Activated B cell treated with CpG ODN at 0.5 μM for 24 hours (primary cell): ENCODE measurements around the gene SND1. TPM values are rescaled to one million over a fixed set of nuclear protein-coding genes. Genes with fewer than 3 reads are reported as not detected.

ENCODE experiments used
- ATAC-seq: fragments of 200-7000 bp; cut with Tn5 transposase; one replicate; pipeline ENCODE4 v1.10.0; 2021; ENCODE audit warnings: low read depth, mild to moderate bottlenecking, moderate library complexity
- CTCF ChIA-PET: fragments of 350-600 bp; sonication (Branson Sonifier 250); formaldehyde crosslinking; loops from one replicate; lab custom pipeline; 2021; ENCODE audit warnings: antibody characterized with exemption; lab: Charles Lee
- POLR2A ChIA-PET: fragments of 350-600 bp; sonication (Branson Sonifier 250); formaldehyde crosslinking; loops from one replicate; lab custom pipeline; 2021; ENCODE audit warnings: antibody characterized with exemption; lab: Charles Lee
- DNase-seq: peaks from one replicate; pipeline ENCODE4 v3.0.0; 2022
- H3K27ac Mint-ChIP-seq: one replicate; pipeline ENCODE4 v1.8.0; 2020; ENCODE audit warnings: mixed read lengths
- H3K27me3 Mint-ChIP-seq: one replicate; pipeline ENCODE4 v1.8.0; 2021; ENCODE audit warnings: mixed read lengths
- H3K36me3 Mint-ChIP-seq: one replicate; pipeline ENCODE4 v1.8.0; 2021; ENCODE audit warnings: low read depth, mixed read lengths
- H3K4me1 Mint-ChIP-seq: one replicate; pipeline ENCODE4 v1.8.0; 2021; ENCODE audit warnings: mixed read lengths
- H3K4me3 Mint-ChIP-seq: one replicate; pipeline ENCODE4 v1.8.0; 2020; ENCODE audit warnings: mild to moderate bottlenecking, mixed read lengths
- H3K9me3 Mint-ChIP-seq: one replicate; pipeline ENCODE4 v1.8.0; 2020; ENCODE audit warnings: mixed read lengths
- intact Hi-C: fragments of 100-400 bp; cut with micrococcal nuclease; formaldehyde crosslinking; loops from one replicate; pipeline ENCODE4 v1.15.1; 2024
- total RNA-seq: library from RNA; stranded (reverse); gene quantifications from 2 replicates; pipeline ENCODE4 v1.2.3, GENCODE V29; 2022
- TF ChIP-seq, protein P1 (sequence below): fragments of 200-600 bp; IDR thresholded peaks from one replicate; pipeline ENCODE4 v1.8.0; 2022; ENCODE audit warnings: antibody characterized with exemption, mild to moderate bottlenecking

Gene SND1
- total RNA-seq, 1 donor from 2014 or later = 215 TPM

DNA sequence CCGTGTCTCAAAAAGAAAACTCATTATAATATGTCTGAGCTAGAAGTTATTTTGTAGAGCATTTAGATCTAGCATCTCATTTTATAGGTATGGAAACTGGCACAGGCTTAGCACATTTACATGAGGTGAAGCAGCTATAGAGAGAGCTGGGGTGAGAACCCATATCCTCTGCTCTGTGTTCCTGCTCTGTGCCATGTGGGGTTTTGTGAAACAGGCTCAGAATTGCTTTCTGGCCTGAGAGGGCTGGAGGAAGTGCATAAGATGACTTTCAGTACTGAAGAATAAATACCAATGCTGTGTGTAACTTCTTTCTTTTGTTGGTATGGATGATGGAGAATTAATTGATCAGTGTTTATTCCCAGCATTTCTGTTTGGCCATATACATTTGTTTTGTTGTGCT lies 220.1 kb downstream of the SND1 start:
- H3K27ac Mint-ChIP-seq = no peak overlapping the region
- intact Hi-C loops = no loop called here
- H3K27me3 Mint-ChIP-seq = no peaks in the 10 kb centered on the region
- CTCF ChIA-PET = no interaction called here
- ATAC-seq (no peak), DNase-seq (no peak)
- no peaks in the 10 kb centered on the region for H3K9me3 Mint-ChIP-seq
- H3K36me3 Mint-ChIP-seq = peaks cover 19% of the 10 kb centered on the region
- H3K4me3 Mint-ChIP-seq = no peak overlapping the region
- H3K4me1 Mint-ChIP-seq = peaks cover 30% of the 10 kb centered on the region
- TF ChIP-seq, protein P1, sequence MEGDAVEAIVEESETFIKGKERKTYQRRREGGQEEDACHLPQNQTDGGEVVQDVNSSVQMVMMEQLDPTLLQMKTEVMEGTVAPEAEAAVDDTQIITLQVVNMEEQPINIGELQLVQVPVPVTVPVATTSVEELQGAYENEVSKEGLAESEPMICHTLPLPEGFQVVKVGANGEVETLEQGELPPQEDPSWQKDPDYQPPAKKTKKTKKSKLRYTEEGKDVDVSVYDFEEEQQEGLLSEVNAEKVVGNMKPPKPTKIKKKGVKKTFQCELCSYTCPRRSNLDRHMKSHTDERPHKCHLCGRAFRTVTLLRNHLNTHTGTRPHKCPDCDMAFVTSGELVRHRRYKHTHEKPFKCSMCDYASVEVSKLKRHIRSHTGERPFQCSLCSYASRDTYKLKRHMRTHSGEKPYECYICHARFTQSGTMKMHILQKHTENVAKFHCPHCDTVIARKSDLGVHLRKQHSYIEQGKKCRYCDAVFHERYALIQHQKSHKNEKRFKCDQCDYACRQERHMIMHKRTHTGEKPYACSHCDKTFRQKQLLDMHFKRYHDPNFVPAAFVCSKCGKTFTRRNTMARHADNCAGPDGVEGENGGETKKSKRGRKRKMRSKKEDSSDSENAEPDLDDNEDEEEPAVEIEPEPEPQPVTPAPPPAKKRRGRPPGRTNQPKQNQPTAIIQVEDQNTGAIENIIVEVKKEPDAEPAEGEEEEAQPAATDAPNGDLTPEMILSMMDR = no peak
- POLR2A ChIA-PET = no interaction called here

DNA sequence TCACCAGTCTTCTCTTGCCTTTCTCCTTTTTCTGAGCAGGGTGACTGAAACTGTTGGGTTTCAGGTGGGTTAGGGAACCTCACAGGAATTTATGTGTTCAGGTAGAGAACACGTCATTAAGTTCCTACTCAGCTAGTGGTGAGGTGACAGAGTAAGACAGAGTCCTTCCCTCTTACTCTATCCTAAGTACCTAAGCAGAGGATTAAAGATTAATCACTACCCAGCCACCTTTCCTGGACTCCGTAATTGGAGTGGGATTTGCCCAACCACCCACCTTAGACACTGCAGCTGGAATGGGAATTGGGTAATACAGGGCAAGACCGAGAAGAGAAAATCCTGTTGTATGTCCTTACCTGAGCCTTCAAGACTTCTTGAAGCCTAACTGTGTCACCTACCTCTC lies 221.2 kb downstream of the SND1 start:
- Mint-ChIP-seq H3K27ac (no peak overlapping the region), H3K27me3 (no peaks in the 10 kb centered on the region), H3K4me1 (peaks cover 30% of the 10 kb centered on the region), H3K9me3 (no peaks in the 10 kb centered on the region), H3K4me3 (no peak overlapping the region), H3K36me3 (peaks cover 15% of the 10 kb centered on the region)
- ATAC-seq = no peak
- intact Hi-C loops = no loop called here
- TF ChIP-seq, protein P1 = no peak
- POLR2A ChIA-PET = interaction anchor here (0.6 kb wide), 2 partner anchors 14 to 30 kb away, joined by 3 to 4 read pairs; no protein-coding TSS in a partner anchor
- DNase-seq = no peak
- CTCF ChIA-PET = no interaction called here

DNA sequence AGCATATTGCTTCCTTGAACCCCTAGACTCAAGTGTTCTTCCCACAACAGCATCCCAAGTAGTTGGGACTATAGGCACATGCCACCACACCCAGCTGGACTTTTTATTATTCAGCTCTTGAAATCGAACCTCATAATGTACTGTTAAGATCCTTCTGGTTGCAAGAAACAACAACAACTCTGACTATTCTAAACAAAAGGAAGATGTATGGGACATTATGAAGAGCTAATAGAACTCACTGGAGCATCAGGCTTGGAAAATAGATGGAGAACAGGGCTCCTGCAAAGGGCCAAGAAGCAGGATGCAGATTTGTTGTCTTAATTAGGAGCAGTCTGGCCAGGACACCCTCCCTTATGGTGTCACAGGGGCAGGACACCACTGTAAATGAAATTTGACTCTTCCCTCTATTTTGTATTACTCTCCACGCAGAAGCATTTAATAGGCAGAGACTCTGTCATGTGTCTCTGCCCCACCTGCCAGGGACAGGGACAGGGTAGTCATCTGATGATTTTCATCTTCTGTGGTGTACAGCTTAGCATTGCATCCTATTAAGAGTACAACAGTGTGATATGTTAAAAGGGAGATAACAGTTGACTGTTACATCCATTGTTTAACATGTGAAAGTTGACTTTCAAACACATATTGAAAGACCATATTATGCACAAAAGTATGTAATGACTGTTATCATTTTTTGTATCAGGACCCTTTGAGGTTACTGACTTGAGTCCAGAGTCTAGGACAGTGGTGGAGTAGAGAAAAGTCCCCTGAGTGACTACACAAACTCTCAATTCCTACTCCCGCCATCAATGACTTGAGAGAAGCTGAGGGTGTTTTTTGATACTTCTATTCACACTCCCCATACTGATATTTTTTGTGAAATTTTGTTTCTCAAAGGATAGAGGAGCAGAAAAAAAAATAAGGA lies 222.0 kb downstream of the SND1 start:
- CTCF ChIA-PET = no interaction called here
- H3K4me1 Mint-ChIP-seq = peaks cover 27% of the 10 kb centered on the region
- H3K4me3 Mint-ChIP-seq = no peak overlapping the region
- H3K36me3 Mint-ChIP-seq = peaks cover 9% of the 10 kb centered on the region
- TF ChIP-seq, protein P1 = no peak
- no peaks in the 10 kb centered on the region for H3K27me3 Mint-ChIP-seq
- no peak for ATAC-seq
- no peaks in the 10 kb centered on the region for H3K9me3 Mint-ChIP-seq
- intact Hi-C loops = no loop called here
- DNase-seq = no peak
- POLR2A ChIA-PET = no interaction called here
- no peak overlapping the region for H3K27ac Mint-ChIP-seq

DNA sequence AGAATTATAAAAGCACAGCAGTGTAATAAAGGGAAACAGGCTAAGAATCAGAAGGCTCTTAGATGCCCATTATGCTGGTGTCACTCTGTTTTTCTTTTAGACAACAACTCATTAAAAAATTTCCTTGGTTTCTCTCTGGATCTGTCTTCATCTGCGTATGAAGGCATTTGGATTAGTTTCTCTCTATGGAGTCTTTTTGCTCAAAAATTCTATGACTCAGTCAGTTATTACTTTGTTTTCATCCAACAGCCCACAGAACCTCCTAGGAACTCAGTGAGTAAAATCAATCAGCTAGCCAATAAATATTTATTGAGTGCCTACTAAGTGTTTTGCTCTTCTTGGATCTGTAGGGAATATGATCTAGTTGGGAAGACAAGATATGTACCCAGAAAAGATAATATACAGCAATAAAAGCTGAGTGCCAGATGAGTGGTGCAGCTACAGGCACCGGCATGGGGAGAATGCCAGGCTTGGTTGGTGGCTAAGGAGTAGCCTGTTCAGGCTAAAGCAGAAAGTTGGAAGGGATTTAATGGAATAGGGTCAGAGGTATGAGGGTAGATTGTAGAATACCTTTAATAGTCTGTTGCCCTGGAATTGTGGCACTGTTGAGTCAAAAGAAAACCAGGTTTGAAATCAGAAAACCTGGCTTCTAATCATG lies 223.1 kb downstream of the SND1 start:
- intact Hi-C loops = no loop called here
- no peak overlapping the region for H3K27ac Mint-ChIP-seq
- H3K4me1 Mint-ChIP-seq = peaks cover 17% of the 10 kb centered on the region
- H3K36me3 Mint-ChIP-seq = peaks cover 6% of the 10 kb centered on the region
- ChIA-PET POLR2A (no interaction called here), CTCF (interaction anchor here (0.6 kb wide), 1 partner anchor 166 kb away, joined by 3 read pairs; no protein-coding TSS in a partner anchor)
- no peak for DNase-seq
- TF ChIP-seq, protein P1 = no peak
- H3K9me3 Mint-ChIP-seq = no peaks in the 10 kb centered on the region
- no peaks in the 10 kb centered on the region for H3K27me3 Mint-ChIP-seq
- no peak overlapping the region for H3K4me3 Mint-ChIP-seq
- no peak for ATAC-seq

DNA sequence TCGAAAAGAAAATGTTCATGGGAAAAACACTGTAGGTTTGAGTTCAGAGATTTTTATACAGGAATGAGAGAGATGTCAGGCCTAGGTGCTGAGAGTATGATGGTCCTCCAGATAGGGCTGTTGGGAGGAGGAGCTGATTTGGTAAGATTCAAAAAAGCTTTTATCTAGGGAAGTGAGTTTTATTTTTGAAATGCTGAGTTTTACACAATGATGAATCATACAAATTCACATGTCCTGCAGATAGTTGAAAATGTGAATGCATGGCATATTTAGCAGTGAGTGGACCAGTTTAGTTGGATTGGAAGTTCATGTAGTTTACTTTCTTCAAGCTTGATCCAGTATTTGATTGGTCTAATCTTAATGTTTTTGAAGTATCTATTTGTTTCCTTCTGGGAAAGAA lies 224.4 kb downstream of the SND1 start:
- Mint-ChIP-seq H3K9me3 (no peaks in the 10 kb centered on the region), H3K4me3 (no peak overlapping the region), H3K27ac (no peak overlapping the region), H3K36me3 (peaks cover 10% of the 10 kb centered on the region), H3K27me3 (no peaks in the 10 kb centered on the region), H3K4me1 (peaks cover 11% of the 10 kb centered on the region)
- TF ChIP-seq, protein P1 = no peak
- intact Hi-C loops = no loop called here
- ATAC-seq = no peak
- CTCF ChIA-PET = no interaction called here
- POLR2A ChIA-PET = no interaction called here
- DNase-seq = no peak
